ENCODE measurements around the gene CLVS2. TPM values are rescaled to one million over a fixed set of nuclear protein-coding genes. Genes with fewer than 3 reads are reported as not detected.

CLVS2 gene
- total and polyA plus RNA-seq, 2 of the 4 experiments (the other 2 are of a cell fraction): 0.02 TPM; not detected in 1

GRCh38 chr6:123036648-123037047, 40.6 kb downstream of the CLVS2 start:
- H4K8ac ChIP-seq (ENCODE audit: low read depth in 2 of 2, low read length in 2 of 2): no peak overlapping the region
- no peak overlapping the region for H2BK15ac ChIP-seq (ENCODE audit: low read depth, low read length)
- peaks cover 4% of the 10 kb centered on the region for H3K9me3 ChIP-seq (ENCODE audit: control insufficient read depth, insufficient read depth, low read length)
- no peak overlapping the region for H2BK20ac ChIP-seq (ENCODE audit: low read depth, low read length)
- in situ Hi-C loops (cut with MboI; ENCODE audit: low sequenced_read_pairs): no loop called here
- H3K4me3 ChIP-seq (ENCODE audit: insufficient read depth, low read depth, low read length): no peak overlapping the region
- WGBS, 2 experiments (ENCODE audit: extremely low coverage in 2 of 2, insufficient read length in 1 of 2): no CpG with 5 or more reads among the region's 3 CpGs
- TF ChIP-seq, protein P1, sequence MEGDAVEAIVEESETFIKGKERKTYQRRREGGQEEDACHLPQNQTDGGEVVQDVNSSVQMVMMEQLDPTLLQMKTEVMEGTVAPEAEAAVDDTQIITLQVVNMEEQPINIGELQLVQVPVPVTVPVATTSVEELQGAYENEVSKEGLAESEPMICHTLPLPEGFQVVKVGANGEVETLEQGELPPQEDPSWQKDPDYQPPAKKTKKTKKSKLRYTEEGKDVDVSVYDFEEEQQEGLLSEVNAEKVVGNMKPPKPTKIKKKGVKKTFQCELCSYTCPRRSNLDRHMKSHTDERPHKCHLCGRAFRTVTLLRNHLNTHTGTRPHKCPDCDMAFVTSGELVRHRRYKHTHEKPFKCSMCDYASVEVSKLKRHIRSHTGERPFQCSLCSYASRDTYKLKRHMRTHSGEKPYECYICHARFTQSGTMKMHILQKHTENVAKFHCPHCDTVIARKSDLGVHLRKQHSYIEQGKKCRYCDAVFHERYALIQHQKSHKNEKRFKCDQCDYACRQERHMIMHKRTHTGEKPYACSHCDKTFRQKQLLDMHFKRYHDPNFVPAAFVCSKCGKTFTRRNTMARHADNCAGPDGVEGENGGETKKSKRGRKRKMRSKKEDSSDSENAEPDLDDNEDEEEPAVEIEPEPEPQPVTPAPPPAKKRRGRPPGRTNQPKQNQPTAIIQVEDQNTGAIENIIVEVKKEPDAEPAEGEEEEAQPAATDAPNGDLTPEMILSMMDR (conservative IDR thresholded peaks at IDR 0.05; ENCODE audit: low read depth, low read length): no peak
- TF ChIP-seq MXI1 (IDR thresholded peaks at IDR 0.05; ENCODE audit: borderline replicate concordance, low read depth, low read length) (no peak), CHD1 (IDR thresholded peaks at IDR 0.05; ENCODE audit: low read depth, low read length) (no peak), NFE2L2 (IDR thresholded peaks at IDR 0.05; ENCODE audit: low read depth, low read length) (no peak), CEBPB (IDR thresholded peaks at IDR 0.05; ENCODE audit: low read depth, low read length) (no peak)
- no peak overlapping the region for H3K4ac ChIP-seq (ENCODE audit: low read depth, low read length)
- ChIA-PET CTCF (no interaction called here), POLR2A (ENCODE audit: unreplicated experiment) (no interaction called here)
- dilution Hi-C loops (cut with HindIII; ENCODE audit: low sequenced_read_pairs, unreplicated experiment): no loop called here
- H3K79me1 ChIP-seq (ENCODE audit: low read depth in 1 of 2, low read length in 2 of 2): no peaks in the 10 kb centered on the region
- no peak overlapping the region for H2AK9ac ChIP-seq (replicated peaks; ENCODE audit: low read depth, low read length, poor library complexity)
- no peak for DNase-seq
- no peaks in the 10 kb centered on the region for H4K20me1 ChIP-seq (ENCODE audit: insufficient read depth, low read length)
- H3K14ac ChIP-seq (replicated peaks; ENCODE audit: low read depth, low read length): no peak overlapping the region
- H3K27ac ChIP-seq (ENCODE audit: insufficient read depth, low read length): no peak overlapping the region
- no peak overlapping the region for H4K91ac ChIP-seq (ENCODE audit: insufficient read depth, low read depth, low read length)
- H2BK120ac ChIP-seq (ENCODE audit: low read depth, low read length): no peak overlapping the region
- H3K23ac ChIP-seq (ENCODE audit: low read depth, low read length): no peak overlapping the region
- H3K4me1 ChIP-seq (ENCODE audit: control insufficient read depth, insufficient read depth, low read length): no peaks in the 10 kb centered on the region
- no peak overlapping the region for H3K4me2 ChIP-seq (ENCODE audit: low read depth, low read length)
- no peak overlapping the region for H4K5ac ChIP-seq (ENCODE audit: low read depth, low read length)
- no peaks in the 10 kb centered on the region for H3K36me3 ChIP-seq (ENCODE audit: control insufficient read depth, insufficient read depth, low read length)
- no peak overlapping the region for H3K9ac ChIP-seq (ENCODE audit: low read depth, low read length)
- no peak overlapping the region for H2AK5ac ChIP-seq (ENCODE audit: low read depth, low read length)
- BruUV-seq (replicated peaks): no TSS peak
- intact Hi-C loops (cut with micrococcal nuclease): no loop called here
- H3K9me1 ChIP-seq (ENCODE audit: insufficient read depth, low read length): no peaks in the 10 kb centered on the region
- no peak overlapping the region for H2AFZ ChIP-seq (replicated peaks; ENCODE audit: low read length, poor library complexity)
- H2BK5ac ChIP-seq (ENCODE audit: low read depth, low read length, poor library complexity, severe bottlenecking): no peak overlapping the region
- H3K18ac ChIP-seq (ENCODE audit: low read depth, low read length): no peak overlapping the region
- no peaks in the 10 kb centered on the region for H3K27me3 ChIP-seq (ENCODE audit: control insufficient read depth, insufficient read depth, low read length)
- no peak for ATAC-seq (ENCODE audit: low read depth)
- H3K56ac ChIP-seq (ENCODE audit: extremely low read depth, insufficient read depth, low read length): no peak overlapping the region
